ENCODE results near the gene HEG1.
"Not testable (repeated sequence)": the region's sequence is repeated elsewhere in the genome, so short reads cannot be mapped to it uniquely, and the experiment has no call there.

HEG1 gene

GRCh38 chr3:124966521-124967445 is 89.0 kb downstream of the HEG1 start:
- TF ChIP-seq, protein P1, sequence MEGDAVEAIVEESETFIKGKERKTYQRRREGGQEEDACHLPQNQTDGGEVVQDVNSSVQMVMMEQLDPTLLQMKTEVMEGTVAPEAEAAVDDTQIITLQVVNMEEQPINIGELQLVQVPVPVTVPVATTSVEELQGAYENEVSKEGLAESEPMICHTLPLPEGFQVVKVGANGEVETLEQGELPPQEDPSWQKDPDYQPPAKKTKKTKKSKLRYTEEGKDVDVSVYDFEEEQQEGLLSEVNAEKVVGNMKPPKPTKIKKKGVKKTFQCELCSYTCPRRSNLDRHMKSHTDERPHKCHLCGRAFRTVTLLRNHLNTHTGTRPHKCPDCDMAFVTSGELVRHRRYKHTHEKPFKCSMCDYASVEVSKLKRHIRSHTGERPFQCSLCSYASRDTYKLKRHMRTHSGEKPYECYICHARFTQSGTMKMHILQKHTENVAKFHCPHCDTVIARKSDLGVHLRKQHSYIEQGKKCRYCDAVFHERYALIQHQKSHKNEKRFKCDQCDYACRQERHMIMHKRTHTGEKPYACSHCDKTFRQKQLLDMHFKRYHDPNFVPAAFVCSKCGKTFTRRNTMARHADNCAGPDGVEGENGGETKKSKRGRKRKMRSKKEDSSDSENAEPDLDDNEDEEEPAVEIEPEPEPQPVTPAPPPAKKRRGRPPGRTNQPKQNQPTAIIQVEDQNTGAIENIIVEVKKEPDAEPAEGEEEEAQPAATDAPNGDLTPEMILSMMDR (conservative IDR thresholded peaks at IDR 0.05; ENCODE audit: low read length) = no peak
- no peak for DNase-seq (ENCODE audit: low read depth)
- H3K4me3 ChIP-seq (ENCODE audit: low read length) = no peak overlapping the region

DNA sequence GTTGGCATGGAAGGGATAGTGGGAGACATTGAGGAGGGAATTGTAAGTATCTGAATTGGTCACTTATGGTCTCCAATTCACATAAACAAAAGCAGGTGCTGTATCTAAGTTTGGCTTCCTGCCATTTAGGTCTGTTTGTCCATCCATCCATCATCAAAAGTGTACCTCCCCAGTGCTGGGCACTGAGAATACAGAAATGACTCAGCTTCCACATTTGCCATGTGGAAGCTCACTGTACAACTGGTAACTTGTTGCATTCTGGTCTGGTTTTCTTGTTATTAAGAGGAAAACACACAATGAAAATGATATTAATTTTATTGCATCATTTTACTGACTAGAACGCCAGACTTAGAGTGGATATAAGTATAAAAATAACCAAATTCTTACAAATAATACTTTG is 90.4 kb downstream of the HEG1 start:
- DNase-seq (ENCODE audit: low read depth) = no peak
- TF ChIP-seq, protein P1 (conservative IDR thresholded peaks at IDR 0.05; ENCODE audit: low read length) = no peak
- no peak overlapping the region for H3K4me3 ChIP-seq (ENCODE audit: low read length)

GRCh38 chr3:124964387-124964786 is 91.4 kb downstream of the HEG1 start:
- H3K4me3 ChIP-seq (ENCODE audit: low read length) = no peak overlapping the region
- TF ChIP-seq, protein P1 (conservative IDR thresholded peaks at IDR 0.05; ENCODE audit: low read length) = no peak
- no peak for DNase-seq (ENCODE audit: low read depth)

- TF ChIP-seq, protein P1 (conservative IDR thresholded peaks at IDR 0.05; ENCODE audit: low read length) = no peak
- H3K4me3 ChIP-seq (ENCODE audit: low read length) = no peak overlapping the region
- DNase-seq (ENCODE audit: low read depth) = no peak
These were observed 92.0 kb downstream of the HEG1 start for GRCh38 chr3:124963755-124964154.

DNA sequence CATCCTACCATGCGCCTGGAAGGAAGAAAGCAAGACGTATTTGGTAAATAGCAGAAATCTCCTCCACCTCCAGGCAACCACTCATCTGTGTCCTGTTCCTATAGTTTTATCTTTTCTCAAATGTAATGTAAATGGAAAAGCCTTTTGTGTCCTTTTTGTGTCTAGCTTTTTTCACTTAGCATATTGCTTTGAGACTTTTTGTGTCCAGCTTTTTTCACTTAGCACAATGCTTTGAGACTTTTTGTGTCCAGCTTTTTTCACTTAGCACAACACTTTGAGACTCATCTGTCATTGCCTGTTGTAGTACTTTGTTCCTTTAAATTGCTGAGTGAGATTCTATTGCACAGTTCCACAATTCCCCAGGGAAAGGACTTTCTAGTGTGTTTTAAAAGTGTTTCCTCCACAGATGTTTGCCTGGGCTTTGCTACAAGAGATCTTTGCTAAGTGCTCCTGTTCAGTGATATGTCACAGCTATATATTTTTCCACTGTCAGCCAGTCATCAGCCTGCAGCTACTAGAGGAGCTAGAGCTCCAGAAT is 93.3 kb downstream of the HEG1 start:
- peak; percentile 53 for DNase-seq (ENCODE audit: low read depth)
- TF ChIP-seq, protein P1 (conservative IDR thresholded peaks at IDR 0.05; ENCODE audit: low read length) = no peak
- no peak overlapping the region for H3K4me3 ChIP-seq (ENCODE audit: low read length)

GRCh38 chr3:124960698-124961097 is 95.1 kb downstream of the HEG1 start:
- H3K4me3 ChIP-seq (ENCODE audit: low read length) = no peak overlapping the region
- no peak for DNase-seq (ENCODE audit: low read depth)
- TF ChIP-seq, protein P1 (conservative IDR thresholded peaks at IDR 0.05; ENCODE audit: low read length) = no peak

GRCh38 chr3:124960105-124960504 is 95.7 kb downstream of the HEG1 start:
- no peak for DNase-seq (ENCODE audit: low read depth)
- TF ChIP-seq, protein P1 (conservative IDR thresholded peaks at IDR 0.05; ENCODE audit: low read length) = no peak
- no peak overlapping the region for H3K4me3 ChIP-seq (ENCODE audit: low read length)

DNA sequence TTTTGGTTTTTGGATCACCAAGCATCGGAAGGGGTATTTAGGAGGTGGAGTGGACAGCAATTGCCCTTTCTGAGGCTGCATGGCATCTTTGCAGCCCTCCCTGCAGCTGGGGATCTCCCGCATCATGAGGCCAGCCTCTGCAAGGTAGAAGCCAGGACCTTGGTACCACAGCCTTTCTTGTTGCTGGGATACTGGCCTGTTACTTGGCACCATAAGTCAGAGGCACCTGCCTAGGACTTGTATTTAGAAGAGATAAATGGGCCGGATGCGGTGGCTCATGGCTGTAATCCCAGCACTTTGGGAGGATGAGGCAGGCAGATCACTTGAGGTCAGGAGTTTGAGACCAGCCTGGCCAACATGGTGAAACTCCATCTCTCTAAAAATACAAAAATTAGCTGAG is 97.8 kb downstream of the HEG1 start:
- not testable (repeated sequence) for H3K4me3 ChIP-seq (ENCODE audit: low read length); DNase-seq (ENCODE audit: low read depth)
